GM18951 (cell line): ENCODE data around the gene CACNA2D3.

ENCODE experiments used
- POLR2A ChIP-seq: IDR thresholded peaks from 4 replicates; pipeline ENCODE4 v1.6.1; 2011; ENCODE audit warnings: mild to moderate bottlenecking; ENCODE audit not compliant: insufficient read length, insufficient read depth; ENCODE audit errors: extremely low read depth
- in situ Hi-C: fragments of 300-500 bp; cut with MboI; formaldehyde crosslinking; loops from one replicate; pipeline ENCODE4 v1.12.0; 2022; ENCODE audit warnings: low sequenced_read_pairs, mixed read lengths, inconsistent platforms; ENCODE audit not compliant: unreplicated experiment

Gene CACNA2D3

DNA sequence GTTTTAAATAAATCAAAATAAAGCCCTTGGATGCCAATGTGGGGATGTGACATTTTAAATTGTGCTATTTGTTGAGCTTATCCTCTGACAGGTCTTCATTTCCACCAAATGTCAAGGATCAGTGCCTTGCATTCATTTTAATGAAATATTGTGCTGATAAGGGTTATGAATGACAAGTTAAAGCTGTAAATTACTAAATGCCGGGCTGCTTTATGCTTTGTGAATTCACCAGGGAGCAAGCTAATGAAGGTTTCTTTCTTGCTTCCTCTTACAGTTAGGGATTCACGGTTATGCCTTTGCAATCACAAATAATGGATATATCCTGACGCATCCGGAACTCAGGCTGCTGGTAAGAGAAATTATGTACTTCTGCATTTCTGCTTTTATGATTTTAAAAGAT lies 723.8 kb downstream of the CACNA2D3 start:
- in situ Hi-C loops, result no loop called here
- no peak for TF ChIP-seq POLR2A

DNA sequence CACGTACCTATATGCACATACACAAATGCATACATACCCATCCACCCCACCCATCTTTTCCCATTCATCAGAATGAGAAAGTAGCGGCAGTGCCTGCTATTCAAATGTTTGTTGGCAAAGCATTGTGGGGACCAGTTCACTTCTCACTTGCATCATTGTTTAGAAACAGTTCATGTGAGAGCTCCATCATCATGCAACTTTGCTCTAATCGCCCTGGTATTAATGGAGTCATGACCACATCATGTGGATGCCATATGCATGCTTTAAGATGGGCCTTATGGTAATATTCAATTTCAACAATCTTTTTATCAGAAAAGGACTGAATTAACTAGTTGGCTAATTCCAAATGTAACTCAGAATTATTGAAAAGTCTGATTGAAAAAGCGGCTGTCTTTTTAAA lies 725.0 kb downstream of the CACNA2D3 start:
- TF ChIP-seq POLR2A, result no peak
- in situ Hi-C loops, result no loop called here

DNA sequence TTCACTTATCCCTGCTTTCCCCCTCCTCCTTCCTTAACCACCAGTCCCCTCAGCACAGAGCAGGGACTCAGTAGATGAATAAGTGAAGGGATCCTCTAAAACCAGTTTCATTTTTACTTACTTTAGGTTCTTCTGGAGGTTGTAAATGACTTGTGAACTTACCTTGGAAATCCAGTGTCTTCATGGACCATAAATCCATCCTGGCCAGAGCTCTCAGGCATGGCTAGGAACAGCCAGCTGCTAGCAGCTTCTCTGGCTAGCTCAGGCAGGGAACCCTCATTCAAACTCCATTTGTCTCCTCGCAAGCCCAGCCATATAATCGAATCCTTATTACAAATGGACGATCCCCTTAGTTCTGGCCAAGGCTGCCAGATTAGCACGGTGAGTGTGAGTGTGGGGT lies 727.0 kb downstream of the CACNA2D3 start:
- in situ Hi-C loops, result no loop called here
- no peak for TF ChIP-seq POLR2A

DNA sequence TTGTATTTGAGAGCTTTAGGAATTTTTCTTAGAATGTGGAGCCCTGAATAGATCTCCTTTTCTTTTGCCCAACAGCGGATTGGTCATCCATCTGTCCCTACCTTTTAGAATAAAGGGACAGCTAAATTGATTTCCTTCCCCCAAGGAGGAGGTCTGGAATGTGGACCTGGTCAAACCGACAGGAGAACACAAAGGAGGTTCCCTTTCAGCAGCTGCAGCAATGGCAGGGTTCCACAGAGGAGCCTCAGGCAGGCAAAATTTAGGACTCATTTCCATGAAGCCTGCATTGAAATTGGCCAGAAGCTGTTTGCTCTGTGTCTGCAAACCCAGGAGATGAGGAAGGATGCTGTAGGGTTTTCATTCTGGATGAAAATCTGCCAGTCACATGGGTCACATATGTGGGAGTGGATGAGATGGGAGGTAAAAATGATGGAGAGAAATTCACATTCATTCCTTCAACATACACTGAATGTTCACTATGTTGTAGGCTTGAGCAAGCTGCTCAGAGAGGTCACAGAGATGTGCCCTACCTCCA lies 728.2 kb downstream of the CACNA2D3 start:
- no peak for TF ChIP-seq POLR2A
- in situ Hi-C loops, result loop anchor here (25.0 kb wide), 1 partner anchor 1387 kb away; no protein-coding TSS in a partner anchor

DNA sequence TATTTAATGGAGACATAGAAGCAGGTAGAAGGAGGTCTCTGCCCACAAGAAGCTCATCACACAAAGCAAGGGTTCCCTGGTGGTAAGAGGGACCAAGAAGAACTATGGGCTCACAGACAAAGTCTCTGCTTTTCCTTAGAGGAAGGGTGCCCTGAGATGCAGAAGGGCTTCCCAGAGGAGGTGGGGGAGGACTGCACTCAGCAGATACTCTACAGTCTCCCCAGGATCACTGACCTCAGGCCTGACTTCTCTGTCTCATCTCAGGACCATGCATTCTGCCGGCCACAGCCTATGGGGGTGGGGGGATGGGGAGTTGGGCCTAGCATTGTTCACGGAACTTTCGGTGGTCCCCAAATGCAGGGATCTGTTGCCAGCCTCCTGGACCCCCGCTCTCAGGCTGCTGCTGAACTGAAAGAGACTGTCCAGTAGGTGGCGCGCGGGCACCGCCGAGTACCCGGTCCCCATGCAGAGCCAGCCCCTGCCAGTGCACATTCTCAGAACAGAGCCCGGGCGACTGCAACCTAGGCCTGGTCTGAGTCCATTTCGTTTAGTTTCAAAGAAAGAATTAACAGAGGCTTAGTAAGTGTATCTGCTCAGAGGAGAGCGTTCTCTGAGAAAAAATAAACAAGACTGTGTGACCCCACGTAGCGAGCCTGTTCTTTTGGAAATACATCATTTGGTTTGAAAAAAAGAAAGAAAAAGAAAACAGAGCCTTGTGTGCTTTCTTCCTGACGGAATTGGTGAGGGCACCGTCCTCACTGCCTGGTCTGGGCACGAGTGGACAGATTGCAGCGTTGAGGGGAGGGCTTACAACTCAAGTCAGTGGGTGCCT lies 731.4 kb downstream of the CACNA2D3 start:
- in situ Hi-C loops, result loop anchor here (25.0 kb wide), 1 partner anchor 1384 kb away; no protein-coding TSS in a partner anchor
- TF ChIP-seq POLR2A, result no peak

DNA sequence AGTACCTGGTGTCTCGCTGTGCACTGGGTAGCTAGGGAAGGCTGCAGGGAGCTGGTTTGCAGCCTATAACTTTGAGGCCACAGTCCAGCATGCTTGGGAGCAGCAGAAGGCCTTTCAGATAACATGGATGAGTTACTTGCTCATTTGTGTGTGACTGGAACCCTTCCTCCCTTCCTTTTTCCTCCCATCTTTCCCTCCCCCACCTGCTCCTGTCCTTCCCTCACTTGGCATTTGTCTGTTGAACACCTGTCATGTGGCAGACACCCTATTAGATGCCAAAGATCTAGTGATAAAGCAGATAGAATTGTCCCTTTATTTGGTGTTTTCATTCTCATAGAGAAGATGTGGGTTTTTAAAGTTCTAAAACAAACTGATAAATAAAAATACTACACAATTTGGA lies 733.9 kb downstream of the CACNA2D3 start:
- TF ChIP-seq POLR2A, result no peak
- in situ Hi-C loops, result loop anchor here (25.0 kb wide), 1 partner anchor 1381 kb away; no protein-coding TSS in a partner anchor

DNA sequence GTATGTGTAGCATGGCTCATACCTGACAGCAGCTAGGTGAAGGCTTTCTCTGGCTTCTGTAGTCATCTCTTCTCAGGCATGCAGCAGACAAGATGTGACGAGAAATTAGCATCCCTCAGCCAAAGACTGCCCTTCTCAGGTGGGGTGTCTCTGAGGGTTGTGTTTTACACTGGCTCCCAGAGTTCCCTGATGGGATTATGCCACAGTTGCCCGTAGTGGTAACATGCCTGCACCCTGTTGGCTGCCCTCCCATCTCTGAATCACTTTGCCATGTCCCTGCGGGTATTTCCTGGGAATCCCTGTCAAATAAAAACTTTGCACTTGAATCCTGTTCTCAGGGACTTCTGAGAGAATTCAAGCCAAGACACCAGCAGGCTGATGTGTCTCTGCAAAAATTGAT lies 735.0 kb downstream of the CACNA2D3 start:
- TF ChIP-seq POLR2A, result no peak
- in situ Hi-C loops, result loop anchor here (25.0 kb wide), 1 partner anchor 1380 kb away; no protein-coding TSS in a partner anchor

DNA sequence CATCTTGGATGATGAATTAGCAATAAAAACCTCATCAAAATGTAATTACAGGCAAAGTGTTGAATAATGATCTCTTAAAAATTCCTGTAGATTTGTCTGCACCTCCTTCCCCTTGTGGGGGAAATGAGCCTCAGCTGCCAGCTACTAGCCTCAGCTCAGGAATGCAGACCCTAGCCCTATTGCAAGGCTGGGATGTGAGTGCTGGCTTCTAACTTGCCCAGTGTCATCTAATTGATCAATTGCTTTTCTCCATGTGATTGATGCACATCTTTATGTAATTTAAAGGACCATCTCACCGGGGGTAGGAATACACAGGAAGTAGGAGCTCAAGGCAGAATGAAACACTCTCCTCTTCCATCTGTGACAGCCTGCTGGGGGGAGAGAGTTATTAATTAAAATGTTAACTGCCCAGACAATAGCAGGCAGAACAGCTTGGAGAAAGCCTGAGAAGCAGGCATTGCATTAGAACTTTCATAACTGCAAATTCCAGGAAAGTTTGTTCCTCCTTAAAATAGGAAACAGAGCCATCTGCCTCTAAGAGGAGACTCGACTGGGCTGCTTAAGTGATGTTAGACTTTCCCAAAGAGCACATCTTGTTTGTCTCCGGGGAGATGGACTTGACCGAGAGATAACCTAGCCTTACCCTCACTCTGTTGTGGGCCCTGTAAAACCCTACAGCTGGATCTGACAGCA lies 735.9 kb downstream of the CACNA2D3 start:
- in situ Hi-C loops, result loop anchor here (25.0 kb wide), 1 partner anchor 1379 kb away; no protein-coding TSS in a partner anchor
- no peak for TF ChIP-seq POLR2A

DNA sequence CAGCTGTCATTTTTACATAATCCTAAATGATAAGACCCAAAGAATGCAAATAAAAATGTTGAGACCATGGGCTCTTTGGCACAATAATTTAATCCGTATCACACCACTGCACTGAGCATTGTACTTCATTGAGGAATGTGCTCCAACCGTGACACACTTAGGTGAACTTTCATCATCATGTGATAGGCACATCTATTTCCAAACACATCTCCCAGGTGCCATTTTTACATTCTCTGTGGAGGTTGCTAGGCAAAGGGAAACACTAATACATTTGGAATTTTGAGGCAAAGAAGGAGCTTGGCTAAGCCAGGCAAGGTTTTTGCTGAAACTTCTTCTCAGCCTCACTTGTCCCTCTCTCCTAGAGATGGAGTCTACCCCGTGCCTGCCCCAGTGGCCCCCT lies 736.8 kb downstream of the CACNA2D3 start:
- in situ Hi-C loops, result loop anchor here (25.0 kb wide), 1 partner anchor 1378 kb away; no protein-coding TSS in a partner anchor
- TF ChIP-seq POLR2A, result no peak

DNA sequence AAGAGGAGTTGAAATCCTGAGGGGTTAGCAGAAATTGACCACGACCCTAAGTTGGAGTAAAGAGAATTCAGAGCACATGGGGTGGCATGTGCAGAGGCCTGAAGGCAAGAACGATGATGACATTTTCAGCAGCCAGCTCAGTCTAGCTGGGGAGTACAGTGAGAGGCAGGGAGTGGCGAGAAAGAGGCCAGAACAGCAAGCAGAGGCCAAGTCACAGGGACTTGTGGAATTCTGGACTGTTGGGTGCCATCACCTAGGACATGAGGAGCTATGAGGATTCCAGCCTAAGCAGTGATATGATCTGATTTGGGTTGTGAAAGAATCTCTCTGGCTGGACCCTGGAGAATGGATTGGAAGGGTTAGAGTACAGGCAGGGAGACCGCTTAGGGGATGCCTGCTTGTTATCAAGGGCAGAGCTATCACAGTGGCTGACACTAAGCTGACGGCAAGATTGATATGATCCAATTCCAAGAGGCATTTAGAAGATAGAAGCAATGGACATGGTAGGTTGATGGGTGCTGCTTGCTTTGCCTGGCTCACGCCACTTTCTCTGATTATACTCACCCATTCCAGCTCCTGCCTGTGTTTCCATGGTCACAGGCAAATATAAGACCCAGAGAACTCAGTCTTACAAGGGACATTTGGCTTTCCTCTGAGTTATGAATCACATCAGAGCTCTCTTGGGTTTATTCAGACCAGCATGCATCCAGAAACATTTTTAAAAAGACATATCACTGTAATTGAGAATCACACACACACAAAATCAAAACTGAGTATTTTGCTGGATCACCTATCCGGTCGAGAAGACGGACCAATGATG lies 739.1 kb downstream of the CACNA2D3 start:
- in situ Hi-C loops, result loop anchor here (25.0 kb wide), 1 partner anchor 1376 kb away; no protein-coding TSS in a partner anchor
- TF ChIP-seq POLR2A, result no peak

DNA sequence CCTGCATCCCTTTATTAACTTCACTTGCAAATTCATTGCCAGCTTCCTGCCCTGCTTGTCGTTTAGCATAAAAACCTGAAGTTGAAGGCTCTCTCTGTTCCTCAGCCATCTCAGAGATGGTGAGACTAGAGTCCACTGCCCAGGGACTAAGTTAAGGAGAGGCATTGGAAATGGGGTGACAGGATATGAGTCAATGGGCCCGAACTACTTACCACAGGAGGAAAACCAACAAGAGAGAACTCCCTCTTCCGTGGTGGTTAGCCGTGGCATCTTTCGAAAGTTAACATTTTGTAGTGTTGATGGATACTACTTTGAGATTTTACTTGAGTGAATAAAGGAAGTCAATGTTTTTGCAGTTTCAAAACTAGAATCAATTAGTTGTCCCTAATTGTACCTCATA lies 740.2 kb downstream of the CACNA2D3 start:
- no peak for TF ChIP-seq POLR2A
- in situ Hi-C loops, result loop anchor here (25.0 kb wide), 1 partner anchor 1375 kb away; no protein-coding TSS in a partner anchor

DNA sequence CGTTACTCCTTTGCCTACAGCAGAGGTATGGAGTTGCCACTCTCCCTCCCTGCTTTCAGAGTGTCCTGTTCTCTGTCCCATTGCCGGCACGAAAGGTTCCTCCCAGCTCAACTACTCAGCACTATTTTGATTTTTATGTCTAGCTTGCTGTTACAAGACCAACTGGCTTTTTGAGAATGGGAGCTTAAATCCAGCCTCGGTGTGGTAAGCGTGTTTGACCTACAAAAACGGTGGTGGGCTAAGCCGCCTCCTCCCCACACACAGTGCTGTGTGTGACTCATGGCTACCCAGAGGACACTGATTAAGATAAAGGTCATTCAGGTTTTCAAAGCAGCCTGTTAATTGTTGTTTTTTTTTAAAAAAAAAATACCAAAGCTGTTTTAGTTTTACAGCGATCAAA lies 741.0 kb downstream of the CACNA2D3 start:
- no peak for TF ChIP-seq POLR2A
- in situ Hi-C loops, result loop anchor here (25.0 kb wide), 1 partner anchor 1374 kb away; no protein-coding TSS in a partner anchor
